Measurements from ENCODE around the gene SPZ1.

DNA sequence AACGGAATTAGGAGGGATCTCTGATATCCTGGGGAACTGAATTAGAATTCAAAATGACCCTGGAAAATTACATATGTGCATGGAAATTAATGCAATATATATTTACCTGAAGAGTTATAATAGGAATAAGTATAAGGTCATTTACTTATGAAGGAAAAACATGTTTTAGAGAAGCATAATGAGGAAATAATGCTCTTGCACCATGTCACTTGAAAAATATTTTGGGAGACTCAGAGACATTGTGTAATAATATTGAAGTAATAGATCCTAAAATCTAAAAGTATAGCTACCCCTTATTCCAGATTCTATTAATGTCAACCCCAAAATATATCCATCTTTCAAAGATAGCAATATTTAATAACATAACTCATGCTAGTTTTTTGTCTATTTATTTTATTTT, 28.4 kb downstream of the SPZ1 start:
- no peak for TF ChIP-seq CTCF (conservative IDR thresholded peaks at IDR 0.05 in 1 of 2, IDR thresholded peaks at IDR 0.05 in 1 of 2; ENCODE audit: low read depth in 1 of 2, low read length in 2 of 2)
- no peak for TF ChIP-seq EZH2 (IDR thresholded peaks at IDR 0.05; ENCODE audit: low read length, missing control alignments)
